HG03139 (cell line): ENCODE data around the gene NR2F2.
A peak's percentile ranks its signal among the peaks of the same experiment; 100 is the strongest.

Experiments used
- ATAC-seq: cut with Tn5 transposase; IDR thresholded peaks from one replicate; pipeline ENCODE4 v1.9.1; 2021; ENCODE audit not compliant: unreplicated experiment

Gene NR2F2

GRCh38 chr15:96352604-96353405 lies 22.3 kb downstream of the NR2F2 start:
- ATAC-seq = no peak

GRCh38 chr15:96353416-96353929 lies 23.0 kb downstream of the NR2F2 start:
- no peak for ATAC-seq

- no peak for ATAC-seq
Observed at GRCh38 chr15:96353930-96354730, 23.6 kb downstream of the NR2F2 start.

- no peak for ATAC-seq
Observed at GRCh38 chr15:96354731-96355567, 24.4 kb downstream of the NR2F2 start.

- ATAC-seq = no peak
Observed at GRCh38 chr15:96355568-96356187, 25.2 kb downstream of the NR2F2 start.

- peak; percentile 52 for ATAC-seq
Observed at GRCh38 chr15:96356494-96357455, 26.3 kb downstream of the NR2F2 start.

GRCh38 chr15:96358001-96358801 lies 27.7 kb downstream of the NR2F2 start:
- ATAC-seq = no peak

GRCh38 chr15:96358821-96359615 lies 28.5 kb downstream of the NR2F2 start:
- ATAC-seq = no peak

- ATAC-seq = no peak
Observed at GRCh38 chr15:96359616-96360521, 29.4 kb downstream of the NR2F2 start.

GRCh38 chr15:96360581-96361308 lies 30.2 kb downstream of the NR2F2 start:
- no peak for ATAC-seq

- ATAC-seq = no peak
Observed at GRCh38 chr15:96361309-96362010, 31.0 kb downstream of the NR2F2 start.

GRCh38 chr15:96362011-96362754 lies 31.7 kb downstream of the NR2F2 start:
- no peak for ATAC-seq

GRCh38 chr15:96362755-96363651 lies 32.5 kb downstream of the NR2F2 start:
- ATAC-seq = no peak

- ATAC-seq = no peak
Observed at GRCh38 chr15:96363707-96364106, 33.2 kb downstream of the NR2F2 start.
